GM12872 (cell line): ENCODE measurements around the gene SCN3A.

Source experiments
- CTCF ChIP-seq: IDR thresholded peaks from 3 replicates; pipeline ENCODE4 v1.5.1; 2011; ENCODE audit warnings: low read depth, mild to moderate bottlenecking, low read length, moderate library complexity; ENCODE audit not compliant: insufficient read depth

The SCN3A gene

GRCh38 chr2:165163761-165164160 lies 40.1 kb downstream of the SCN3A start:
- TF ChIP-seq CTCF: no peak

- no peak for TF ChIP-seq CTCF
Observed at GRCh38 chr2:165162466-165162865, 41.4 kb downstream of the SCN3A start.

GRCh38 chr2:165161510-165161909 lies 42.3 kb downstream of the SCN3A start:
- no peak for TF ChIP-seq CTCF

GRCh38 chr2:165157160-165157559 lies 46.7 kb downstream of the SCN3A start:
- no peak for TF ChIP-seq CTCF

- no peak for TF ChIP-seq CTCF
Observed at GRCh38 chr2:165155152-165155551, 48.7 kb downstream of the SCN3A start.

- TF ChIP-seq CTCF: no peak
Observed at GRCh38 chr2:165149439-165149838, 54.4 kb downstream of the SCN3A start.

DNA sequence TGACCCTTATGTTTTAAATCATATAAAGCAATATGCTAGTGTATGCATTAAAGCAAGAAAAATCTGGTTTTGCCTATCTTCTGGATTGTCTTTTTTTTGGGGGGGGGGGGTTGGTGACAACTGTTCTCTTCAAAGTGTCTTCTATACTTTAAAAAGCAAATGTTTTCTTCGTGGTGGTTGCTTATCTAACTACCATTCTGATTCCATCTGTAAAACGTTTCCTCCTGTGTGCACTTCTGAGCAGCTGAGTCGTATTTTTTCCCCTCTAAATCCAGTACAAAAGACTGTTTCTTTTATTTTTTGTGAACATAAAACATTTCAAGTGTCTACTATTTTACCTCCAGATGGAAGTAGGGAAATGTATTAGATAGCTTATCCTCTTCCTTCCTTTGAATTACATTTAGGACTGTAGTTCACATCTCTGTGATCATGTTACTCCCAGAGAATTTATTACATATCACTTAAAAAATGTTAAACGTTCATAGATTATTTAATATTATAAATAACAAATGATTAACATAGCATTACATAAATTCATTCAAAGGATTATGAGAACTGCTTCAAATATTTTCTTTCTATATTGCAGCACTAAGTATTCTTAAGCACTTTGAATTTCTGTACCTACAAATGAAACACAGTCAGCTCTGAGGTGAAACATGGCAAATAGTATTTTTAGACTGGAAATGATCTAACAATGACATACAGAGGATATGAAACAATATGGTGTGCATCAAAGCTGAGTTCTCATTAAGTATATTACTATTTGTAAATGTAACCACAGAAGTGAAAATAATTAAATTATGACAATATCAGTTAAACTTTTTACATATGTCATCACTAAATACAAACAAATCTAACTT lies 56.4 kb downstream of the SCN3A start:
- TF ChIP-seq CTCF: no peak
